ENCODE data around the gene PCDH9.
"Not testable (repeated sequence)": the region's sequence is repeated elsewhere in the genome, so short reads cannot be mapped to it uniquely, and the experiment has no call there.

Gene PCDH9

GRCh38 chr13:67125681-67126080 lies 104.5 kb downstream of the PCDH9 start:
- no peak for DNase-seq

GRCh38 chr13:67123165-67123564 lies 107.0 kb downstream of the PCDH9 start:
- no peak for DNase-seq

- no peak for DNase-seq
These were observed 107.9 kb downstream of the PCDH9 start for GRCh38 chr13:67122251-67122650.

- peak; percentile 38 for DNase-seq
These were observed 109.1 kb downstream of the PCDH9 start for GRCh38 chr13:67120872-67121531.

GRCh38 chr13:67119481-67119894 lies 110.6 kb downstream of the PCDH9 start:
- DNase-seq: peak; percentile 51

GRCh38 chr13:67118277-67118676 lies 111.9 kb downstream of the PCDH9 start:
- DNase-seq: peak; percentile 46

- no peak for DNase-seq
These were observed 113.1 kb downstream of the PCDH9 start for GRCh38 chr13:67117010-67117550.

GRCh38 chr13:67107979-67108378 lies 122.2 kb downstream of the PCDH9 start:
- DNase-seq: no peak

GRCh38 chr13:67106502-67107057 lies 123.6 kb downstream of the PCDH9 start:
- DNase-seq: no peak

- no peak for DNase-seq
These were observed 128.2 kb downstream of the PCDH9 start for GRCh38 chr13:67101730-67102467.

GRCh38 chr13:67100730-67101129 lies 129.4 kb downstream of the PCDH9 start:
- DNase-seq: no peak

- no peak for DNase-seq
These were observed 130.6 kb downstream of the PCDH9 start for GRCh38 chr13:67099494-67099893.

GRCh38 chr13:67097892-67098452 lies 132.2 kb downstream of the PCDH9 start:
- DNase-seq: no peak

GRCh38 chr13:67096893-67097292 lies 133.2 kb downstream of the PCDH9 start:
- DNase-seq: not testable (repeated sequence)

GRCh38 chr13:67096418-67096817 lies 133.7 kb downstream of the PCDH9 start:
- no peak for DNase-seq

- DNase-seq: no peak
These were observed 134.5 kb downstream of the PCDH9 start for GRCh38 chr13:67095621-67096020.

- DNase-seq: no peak
These were observed 135.2 kb downstream of the PCDH9 start for GRCh38 chr13:67094952-67095351.

- DNase-seq: no peak
These were observed 136.1 kb downstream of the PCDH9 start for GRCh38 chr13:67094078-67094477.

- no peak for DNase-seq
These were observed 138.5 kb downstream of the PCDH9 start for GRCh38 chr13:67091603-67092002.

- no peak for DNase-seq
These were observed 139.3 kb downstream of the PCDH9 start for GRCh38 chr13:67090856-67091255.

GRCh38 chr13:67087527-67087926 lies 142.6 kb downstream of the PCDH9 start:
- no peak for DNase-seq

GRCh38 chr13:67086260-67086659 lies 143.9 kb downstream of the PCDH9 start:
- DNase-seq: no peak

- DNase-seq: no peak
These were observed 146.1 kb downstream of the PCDH9 start for GRCh38 chr13:67084066-67084465.

GRCh38 chr13:67083519-67083918 lies 146.6 kb downstream of the PCDH9 start:
- no peak for DNase-seq
